ENCODE data around the gene SHISA9. TPM values are rescaled to one million over a fixed set of nuclear protein-coding genes. Genes with fewer than 3 reads are reported as not detected.

The SHISA9 gene
- total and polyA plus RNA-seq, 12 donors, result 0.04 to 0.96 (median 0.13) TPM; not detected in 3

DNA sequence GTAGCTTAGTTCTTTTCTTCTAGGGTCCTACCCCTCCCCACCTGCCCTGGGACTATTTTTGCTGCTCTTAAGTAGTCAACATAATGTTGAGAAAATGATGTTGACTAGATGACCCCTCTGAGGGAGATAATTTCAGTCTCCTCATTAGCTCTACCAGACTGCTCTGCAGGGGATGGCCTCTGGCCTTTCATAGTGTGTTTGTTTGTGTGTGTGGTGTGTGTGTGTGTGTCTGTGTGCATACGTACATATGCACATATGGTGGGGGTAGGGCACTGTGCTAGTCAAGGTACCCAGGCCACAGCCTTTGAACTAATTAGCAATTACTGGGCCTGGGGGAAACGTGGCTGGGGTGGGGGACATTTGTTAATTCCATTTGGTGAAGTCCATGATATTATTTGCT, 254.0 kb downstream of the SHISA9 start:
- no peaks in the 10 kb centered on the region for H3K36me3 ChIP-seq
- no peak for TF ChIP-seq CTCF (IDR thresholded peaks at IDR 0.05)
- H3K27ac ChIP-seq, result no peak overlapping the region
- no peaks in the 10 kb centered on the region for H3K9me3 ChIP-seq
- DNase-seq (no peak), ATAC-seq (no peak)
- H3K4me3 ChIP-seq, result no peak overlapping the region
- peaks cover 0 to 5% (median 0%) of the 10 kb centered on the region in 7 donors for H3K27me3 ChIP-seq
- no peaks in the 10 kb centered on the region for H3K4me1 ChIP-seq
- intact Hi-C loops (cut with DNase I), result no loop called here
- WGBS, 2 donors, result 25 to 35% methylated on average over 2 of the region's 2 CpGs

DNA sequence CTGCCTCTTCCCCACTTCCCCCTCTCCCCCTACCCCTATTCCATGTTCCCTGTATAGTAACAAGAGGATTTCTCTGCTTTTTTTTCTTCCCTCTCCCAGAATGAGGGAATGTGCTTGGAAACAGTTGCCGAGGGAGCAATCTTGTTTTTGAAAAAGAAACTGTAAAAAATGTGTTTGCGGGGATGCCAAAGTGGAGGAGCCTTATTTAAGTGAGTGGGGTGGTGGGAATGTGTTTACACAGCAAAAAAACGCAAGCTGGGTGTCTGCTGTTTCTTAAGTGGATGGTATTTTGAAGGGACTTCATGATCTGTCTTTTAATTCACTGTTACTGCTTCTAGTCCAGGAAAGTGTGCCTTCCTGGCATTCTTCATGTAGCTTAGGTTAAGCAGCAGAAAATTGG, 254.4 kb downstream of the SHISA9 start:
- DNase-seq (no peak), ATAC-seq (no peak)
- Histone ChIP-seq H3K4me3 (no peak overlapping the region), H3K4me1 (no peaks in the 10 kb centered on the region), H3K9me3 (no peaks in the 10 kb centered on the region), H3K27me3 (peaks cover 0 to 5% (median 0%) of the 10 kb centered on the region in 7 donors), H3K27ac (no peak overlapping the region), H3K36me3 (no peaks in the 10 kb centered on the region)
- intact Hi-C loops (cut with DNase I), result no loop called here
- TF ChIP-seq CTCF (IDR thresholded peaks at IDR 0.05), result no peak
- 50 to 53% methylated on average over 3 of the region's 3 CpGs for WGBS, 2 donors

- 69 to 76% methylated on average over 3 of the region's 3 CpGs for WGBS, 2 donors
- Histone ChIP-seq H3K9me3 (no peaks in the 10 kb centered on the region), H3K4me3 (no peak overlapping the region), H3K27me3 (peaks cover 0 to 5% (median 0%) of the 10 kb centered on the region in 7 donors), H3K4me1 (no peaks in the 10 kb centered on the region), H3K27ac (no peak overlapping the region), H3K36me3 (no peaks in the 10 kb centered on the region)
- intact Hi-C loops (cut with DNase I), result no loop called here
- DNase-seq (no peak), ATAC-seq (no peak)
- no peak for TF ChIP-seq CTCF (IDR thresholded peaks at IDR 0.05)
Observed at GRCh38 chr16:13157082-13157481, 255.7 kb downstream of the SHISA9 start.

- TF ChIP-seq CTCF (IDR thresholded peaks at IDR 0.05), result no peak
- Histone ChIP-seq H3K27ac (no peak overlapping the region), H3K9me3 (no peaks in the 10 kb centered on the region), H3K4me1 (no peaks in the 10 kb centered on the region), H3K27me3 (peaks cover 0 to 5% (median 0%) of the 10 kb centered on the region in 7 donors), H3K36me3 (no peaks in the 10 kb centered on the region), H3K4me3 (no peak overlapping the region)
- intact Hi-C loops (cut with DNase I), result no loop called here
- DNase-seq (no peak), ATAC-seq (no peak)
- 87 to 90% methylated on average over 3 of the region's 3 CpGs for WGBS, 2 donors
Observed at GRCh38 chr16:13158427-13158826, 257.0 kb downstream of the SHISA9 start.

Measured in heart right ventricle (tissue), 16 donors.